Glutamatergic neuron (in vitro differentiated cells): Measurements from ENCODE around the gene DDX41. TPM values are rescaled to one million over a fixed set of nuclear protein-coding genes. Genes with fewer than 3 reads are reported as not detected.
A peak's percentile ranks its signal among the peaks of the same experiment; 100 is the strongest.

Experiments used
- DNase-seq: peaks from one replicate; pipeline ENCODE4 v3.0.0; 2022
- H3K27ac Mint-ChIP-seq: one replicate; pipeline ENCODE4 v1.8.0; 2020; ENCODE audit warnings: mild to moderate bottlenecking, mixed read lengths, inconsistent platforms; ENCODE audit not compliant: unreplicated experiment
- H3K27me3 Mint-ChIP-seq: one replicate; pipeline ENCODE4 v1.8.0; 2020; ENCODE audit warnings: mild to moderate bottlenecking, moderate library complexity, mixed read lengths, inconsistent platforms; ENCODE audit not compliant: unreplicated experiment
- H3K36me3 Mint-ChIP-seq: one replicate; pipeline ENCODE4 v1.8.0; 2020; ENCODE audit warnings: mild to moderate bottlenecking, mixed read lengths, inconsistent platforms; ENCODE audit not compliant: unreplicated experiment
- H3K4me1 Mint-ChIP-seq: one replicate; pipeline ENCODE4 v1.8.0; 2020; ENCODE audit warnings: mild to moderate bottlenecking, low read depth, mixed read lengths, inconsistent platforms; ENCODE audit not compliant: unreplicated experiment
- H3K4me3 Mint-ChIP-seq: one replicate; pipeline ENCODE4 v1.8.0; 2020; ENCODE audit warnings: mild to moderate bottlenecking, mixed read lengths, inconsistent platforms; ENCODE audit not compliant: unreplicated experiment
- H3K9me3 Mint-ChIP-seq: one replicate; pipeline ENCODE4 v1.8.0; 2020; ENCODE audit warnings: mild to moderate bottlenecking, moderate library complexity, mixed read lengths, inconsistent platforms; ENCODE audit not compliant: unreplicated experiment
- total RNA-seq: library from RNA; stranded (reverse); fragmentation: NEBNext Ultra II Directional; extraction: Animal tissue kit (Norgen Biotek cat#: 25700); gene quantifications from one replicate; pipeline ENCODE4 v1.2.1, GENCODE V29; 2021; ENCODE audit not compliant: unreplicated experiment
- TF ChIP-seq, protein P1 (sequence below): fragments of 200-600 bp; sonication (generic); IDR thresholded peaks from one replicate; pipeline ENCODE4 v1.5.0; 2021; ENCODE audit not compliant: partially characterized antibody, unreplicated experiment

The DDX41 gene
- total RNA-seq, 1 donor from 2014 or later = 125 TPM

GRCh38 chr5:177476531-177477233, 40.1 kb downstream of the DDX41 start:
- Mint-ChIP-seq H3K9me3 (peaks cover 35% of the 10 kb centered on the region), H3K4me3 (no peak overlapping the region), H3K4me1 (peaks cover 39% of the 10 kb centered on the region), H3K27ac (peak overlapping the region; percentile 62), H3K27me3 (peaks cover 32% of the 10 kb centered on the region), H3K36me3 (no peaks in the 10 kb centered on the region)
- TF ChIP-seq, protein P1, sequence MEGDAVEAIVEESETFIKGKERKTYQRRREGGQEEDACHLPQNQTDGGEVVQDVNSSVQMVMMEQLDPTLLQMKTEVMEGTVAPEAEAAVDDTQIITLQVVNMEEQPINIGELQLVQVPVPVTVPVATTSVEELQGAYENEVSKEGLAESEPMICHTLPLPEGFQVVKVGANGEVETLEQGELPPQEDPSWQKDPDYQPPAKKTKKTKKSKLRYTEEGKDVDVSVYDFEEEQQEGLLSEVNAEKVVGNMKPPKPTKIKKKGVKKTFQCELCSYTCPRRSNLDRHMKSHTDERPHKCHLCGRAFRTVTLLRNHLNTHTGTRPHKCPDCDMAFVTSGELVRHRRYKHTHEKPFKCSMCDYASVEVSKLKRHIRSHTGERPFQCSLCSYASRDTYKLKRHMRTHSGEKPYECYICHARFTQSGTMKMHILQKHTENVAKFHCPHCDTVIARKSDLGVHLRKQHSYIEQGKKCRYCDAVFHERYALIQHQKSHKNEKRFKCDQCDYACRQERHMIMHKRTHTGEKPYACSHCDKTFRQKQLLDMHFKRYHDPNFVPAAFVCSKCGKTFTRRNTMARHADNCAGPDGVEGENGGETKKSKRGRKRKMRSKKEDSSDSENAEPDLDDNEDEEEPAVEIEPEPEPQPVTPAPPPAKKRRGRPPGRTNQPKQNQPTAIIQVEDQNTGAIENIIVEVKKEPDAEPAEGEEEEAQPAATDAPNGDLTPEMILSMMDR = no peak
- no peak for DNase-seq

DNA sequence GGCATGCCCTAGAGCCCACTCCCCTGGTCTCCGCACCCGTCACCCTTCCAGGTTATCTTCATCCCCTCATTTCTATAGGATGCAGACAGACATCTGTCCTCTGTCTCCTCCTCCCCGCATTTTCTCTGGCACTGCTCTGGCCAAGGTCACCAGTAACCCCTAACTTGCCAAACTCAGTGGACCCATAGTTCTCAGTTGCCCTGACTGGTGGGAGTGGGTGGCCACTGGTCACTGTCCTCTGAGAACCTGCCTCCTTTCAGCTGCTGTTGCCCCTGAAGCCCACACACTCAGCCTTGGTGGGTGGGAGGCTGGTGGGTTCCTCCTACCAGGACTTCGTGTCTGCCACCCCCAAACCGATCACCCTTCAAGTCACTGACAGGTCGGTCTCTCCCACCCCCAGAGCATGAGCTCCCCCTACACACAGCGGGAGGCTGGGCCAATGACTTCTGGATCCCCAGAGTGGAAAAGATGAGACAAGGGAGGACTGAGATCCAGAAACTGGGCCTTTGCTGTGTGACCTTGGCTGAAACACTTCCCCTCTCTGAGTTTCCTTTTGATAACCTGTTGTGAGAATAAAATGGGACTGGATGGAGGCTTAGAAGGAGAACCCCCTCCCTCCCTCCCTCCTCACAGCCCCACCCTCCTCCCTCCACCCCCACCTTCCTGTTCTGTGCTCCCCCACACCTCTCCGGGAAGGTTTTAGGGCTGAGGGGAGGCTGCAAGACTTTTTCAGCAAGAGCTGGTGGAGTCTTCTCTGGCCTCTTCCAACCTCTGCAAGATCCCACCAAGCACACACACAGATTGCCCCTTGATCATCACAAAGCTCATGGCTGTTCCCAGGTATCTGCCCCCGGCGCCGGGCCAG, 41.0 kb downstream of the DDX41 start:
- peaks cover 44% of the 10 kb centered on the region for H3K4me1 Mint-ChIP-seq
- H3K36me3 Mint-ChIP-seq = no peaks in the 10 kb centered on the region
- H3K4me3 Mint-ChIP-seq = peak overlapping the region; percentile 79
- TF ChIP-seq, protein P1 = no peak
- H3K27me3 Mint-ChIP-seq = peaks cover 40% of the 10 kb centered on the region
- H3K27ac Mint-ChIP-seq = peak overlapping the region; percentile 95
- DNase-seq = no peak
- peaks cover 40% of the 10 kb centered on the region for H3K9me3 Mint-ChIP-seq

- Mint-ChIP-seq H3K27ac (peak overlapping the region; percentile 95), H3K9me3 (peaks cover 48% of the 10 kb centered on the region), H3K4me1 (peaks cover 49% of the 10 kb centered on the region)
These were observed 41.8 kb downstream of the DDX41 start for GRCh38 chr5:177474846-177475562.

DNA sequence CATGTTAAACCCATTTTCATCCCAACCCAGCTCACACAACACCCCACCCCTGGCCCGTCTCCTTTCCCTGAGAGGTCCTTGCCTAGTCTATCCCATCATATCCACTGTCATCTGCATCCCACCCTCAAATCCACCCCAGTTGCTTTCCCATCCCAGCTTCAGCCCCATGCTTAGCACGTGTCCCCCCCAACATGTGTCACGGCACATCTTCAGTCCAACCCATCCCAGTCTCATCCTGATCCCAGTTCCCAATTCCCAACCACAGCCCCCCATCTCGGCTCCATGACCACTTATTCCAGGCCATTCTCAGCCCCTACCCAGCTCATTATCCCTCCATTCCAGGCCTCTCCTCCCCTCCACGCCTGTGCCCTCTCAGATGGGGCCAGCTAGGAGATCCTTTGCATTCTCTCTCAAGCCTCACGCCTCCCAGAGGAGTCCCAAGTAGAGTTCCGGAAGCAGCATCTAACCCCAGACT, 42.7 kb downstream of the DDX41 start:
- TF ChIP-seq, protein P1 = no peak
- H3K27me3 Mint-ChIP-seq = peaks cover 54% of the 10 kb centered on the region
- no peaks in the 10 kb centered on the region for H3K36me3 Mint-ChIP-seq
- DNase-seq = no peak
- peaks cover 44% of the 10 kb centered on the region for H3K4me1 Mint-ChIP-seq
- peak overlapping the region; percentile 80 for H3K4me3 Mint-ChIP-seq
- peaks cover 45% of the 10 kb centered on the region for H3K9me3 Mint-ChIP-seq
- peak overlapping the region; percentile 95 for H3K27ac Mint-ChIP-seq

More at GRCh38 chr5:177474846-177475562, 41.8 kb downstream of the DDX41 start:
- TF ChIP-seq, protein P1 = no peak
- peak; percentile 61 for DNase-seq
- peaks cover 48% of the 10 kb centered on the region for H3K27me3 Mint-ChIP-seq
- H3K4me3 Mint-ChIP-seq = peak overlapping the region; percentile 79
- H3K36me3 Mint-ChIP-seq = no peaks in the 10 kb centered on the region
